SH-SY5Y (cell line): Measurements from ENCODE around the gene CLDN22.

Source experiments
- GATA2 ChIP-seq: IDR thresholded peaks from 2 replicates; pipeline ENCODE4 v1.6.1; 2011; ENCODE audit warnings: mild to moderate bottlenecking, low read depth, low read length
- GATA3 ChIP-seq: IDR thresholded peaks from 2 replicates; pipeline ENCODE4 v1.6.1; 2011; ENCODE audit warnings: low read depth, mild to moderate bottlenecking, low read length, moderate library complexity

DNA sequence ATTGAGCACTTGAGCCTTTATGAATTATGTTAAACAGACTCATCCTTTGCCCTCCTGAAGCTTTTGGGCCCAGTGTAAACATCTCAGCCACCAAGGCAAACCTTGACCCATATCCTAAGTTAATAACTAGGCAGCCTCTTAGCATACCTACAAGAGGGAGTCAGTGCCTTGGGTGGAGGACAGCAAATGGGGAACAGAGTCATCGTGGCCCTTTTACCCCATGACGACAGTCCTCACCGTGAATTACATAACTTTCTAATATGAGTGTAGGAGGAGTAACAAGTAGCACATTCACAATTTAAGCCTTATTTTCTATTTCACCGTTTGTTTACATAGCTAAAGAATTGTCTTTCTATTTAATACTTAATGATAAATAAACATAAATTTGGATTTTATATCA, 16.8 kb downstream of the CLDN22 start:
- no peak for TF ChIP-seq GATA2
- TF ChIP-seq GATA3: no peak
